Transverse colon (tissue), 3 donors: ENCODE results near the gene RELB.

ENCODE experiments used
- EP300 ChIP-seq: sonication (generic); formaldehyde crosslinking; IDR thresholded peaks from one replicate; pipeline ENCODE4 v1.6.1; 2017; ENCODE audit warnings: antibody characterized with exemption, low read depth
- POLR2AphosphoS5 ChIP-seq, 3 donors: sonication (generic); formaldehyde crosslinking; IDR thresholded peaks; one replicate each; pipeline ENCODE4 v1.6.1; 2016; ENCODE audit warnings: antibody characterized with exemption in 3 of 3

DNA sequence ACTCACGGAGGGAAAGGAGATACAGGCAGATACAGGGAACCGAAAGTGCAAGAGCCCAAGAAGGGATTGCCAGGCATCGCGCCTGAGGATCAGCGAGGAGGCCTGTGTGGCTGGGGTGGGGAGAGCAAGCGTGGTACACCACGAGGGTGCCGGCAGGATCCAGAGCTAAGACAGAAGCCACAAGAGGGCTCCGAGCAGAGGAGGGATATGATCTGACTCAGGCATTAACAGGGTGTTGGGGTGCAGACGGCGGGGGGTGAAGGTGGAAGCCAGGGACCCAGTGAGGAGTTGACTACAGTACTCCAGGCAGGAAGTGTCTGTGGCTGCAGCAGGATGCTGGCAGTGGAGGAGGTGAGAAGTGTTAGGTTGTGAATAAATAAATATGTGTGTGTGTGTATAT lies 86.3 kb downstream of the RELB start:
- no peak for TF ChIP-seq EP300
- TF ChIP-seq POLR2AphosphoS5 (IDR thresholded peaks at IDR 0.05): no peak
